Measurements from ENCODE around the gene TRIAP1.

The TRIAP1 gene

GRCh38 chr12:120481022-120481767 lies 35.0 kb upstream of the TRIAP1 start:
- no peak overlapping the region for H3K9ac ChIP-seq (ENCODE audit: low read depth in 1 of 2, low read length in 2 of 2)
- no peaks in the 10 kb centered on the region for H3K36me3 ChIP-seq (ENCODE audit: control insufficient read depth in 1 of 2, insufficient read depth in 2 of 2, low read length in 2 of 2)
- H3K4me3 ChIP-seq (ENCODE audit: low read depth in 1 of 2, low read length in 2 of 2) = no peak overlapping the region
- no peak overlapping the region for H3K27ac ChIP-seq (ENCODE audit: low read depth, low read length)
- H3K27me3 ChIP-seq (ENCODE audit: control insufficient read depth in 1 of 2, insufficient read depth in 2 of 2, low read length in 2 of 2) = no peaks in the 10 kb centered on the region
- H3K9me3 ChIP-seq (ENCODE audit: control insufficient read depth in 1 of 2, low read length in 2 of 2) = no peaks in the 10 kb centered on the region
- no peaks in the 10 kb centered on the region for H3K4me1 ChIP-seq (ENCODE audit: control insufficient read depth in 1 of 2, insufficient read depth in 2 of 2, low read length in 2 of 2)

DNA sequence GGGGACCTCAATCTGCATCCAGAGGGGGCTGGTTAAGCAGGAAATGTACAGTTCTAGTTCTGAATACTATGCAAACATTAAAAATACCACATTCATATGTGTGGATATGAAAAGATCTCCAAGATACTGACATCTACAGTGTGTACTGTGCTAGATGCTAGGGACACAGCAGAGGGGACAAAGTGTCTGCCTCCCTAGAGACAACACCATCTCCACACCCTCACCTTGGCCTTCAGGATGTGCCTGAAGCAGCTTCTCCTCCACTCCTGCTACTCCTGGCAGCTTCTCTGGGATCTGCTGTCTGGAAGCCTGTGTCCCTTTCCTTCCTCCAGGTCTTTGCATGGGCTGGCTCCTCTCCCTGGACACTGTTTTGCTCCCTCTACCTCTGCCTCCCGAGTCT lies 34.0 kb upstream of the TRIAP1 start:
- no peaks in the 10 kb centered on the region for H3K9me3 ChIP-seq (ENCODE audit: control insufficient read depth in 1 of 2, low read length in 2 of 2)
- H3K4me3 ChIP-seq (ENCODE audit: low read depth in 1 of 2, low read length in 2 of 2) = no peak overlapping the region
- no peaks in the 10 kb centered on the region for H3K4me1 ChIP-seq (ENCODE audit: control insufficient read depth in 1 of 2, insufficient read depth in 2 of 2, low read length in 2 of 2)
- H3K27me3 ChIP-seq (ENCODE audit: control insufficient read depth in 1 of 2, insufficient read depth in 2 of 2, low read length in 2 of 2) = no peaks in the 10 kb centered on the region
- H3K9ac ChIP-seq (ENCODE audit: low read depth in 1 of 2, low read length in 2 of 2) = no peak overlapping the region
- H3K36me3 ChIP-seq (ENCODE audit: control insufficient read depth in 1 of 2, insufficient read depth in 2 of 2, low read length in 2 of 2) = no peaks in the 10 kb centered on the region
- H3K27ac ChIP-seq (ENCODE audit: low read depth, low read length) = no peak overlapping the region

GRCh38 chr12:120479458-120479857 lies 33.3 kb upstream of the TRIAP1 start:
- Histone ChIP-seq H3K27ac (ENCODE audit: low read depth, low read length) (no peak overlapping the region), H3K9me3 (ENCODE audit: control insufficient read depth in 1 of 2, low read length in 2 of 2) (no peaks in the 10 kb centered on the region), H3K4me3 (ENCODE audit: low read depth in 1 of 2, low read length in 2 of 2) (no peak overlapping the region), H3K4me1 (ENCODE audit: control insufficient read depth in 1 of 2, insufficient read depth in 2 of 2, low read length in 2 of 2) (no peaks in the 10 kb centered on the region), H3K9ac (ENCODE audit: low read depth in 1 of 2, low read length in 2 of 2) (no peak overlapping the region), H3K36me3 (ENCODE audit: control insufficient read depth in 1 of 2, insufficient read depth in 2 of 2, low read length in 2 of 2) (no peaks in the 10 kb centered on the region), H3K27me3 (ENCODE audit: control insufficient read depth in 1 of 2, insufficient read depth in 2 of 2, low read length in 2 of 2) (no peaks in the 10 kb centered on the region)

DNA sequence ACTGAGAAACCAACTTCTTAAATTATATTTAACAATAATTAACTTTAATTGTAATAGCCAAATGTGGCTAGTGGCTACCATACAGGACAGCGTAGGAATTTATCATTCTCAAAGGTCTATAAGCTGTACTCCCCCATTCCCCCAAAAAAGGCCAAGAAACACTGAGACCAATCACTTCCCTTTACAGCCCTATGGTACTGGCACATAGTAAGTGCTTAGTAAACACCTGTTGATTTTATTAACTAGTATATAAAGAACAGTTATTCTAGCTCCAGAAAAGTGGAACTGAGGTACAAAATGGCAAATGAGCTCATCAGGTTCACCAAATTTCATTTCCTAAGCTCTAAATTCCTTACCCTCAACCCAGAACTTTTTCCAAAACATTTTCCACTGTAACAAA lies 29.5 kb upstream of the TRIAP1 start:
- Histone ChIP-seq H3K27me3 (ENCODE audit: control insufficient read depth in 1 of 2, insufficient read depth in 2 of 2, low read length in 2 of 2) (no peaks in the 10 kb centered on the region), H3K4me3 (ENCODE audit: low read depth in 1 of 2, low read length in 2 of 2) (no peak overlapping the region), H3K27ac (ENCODE audit: low read depth, low read length) (no peak overlapping the region), H3K4me1 (ENCODE audit: control insufficient read depth in 1 of 2, insufficient read depth in 2 of 2, low read length in 2 of 2) (no peaks in the 10 kb centered on the region), H3K36me3 (ENCODE audit: control insufficient read depth in 1 of 2, insufficient read depth in 2 of 2, low read length in 2 of 2) (no peaks in the 10 kb centered on the region), H3K9ac (ENCODE audit: low read depth in 1 of 2, low read length in 2 of 2) (no peak overlapping the region), H3K9me3 (ENCODE audit: control insufficient read depth in 1 of 2, low read length in 2 of 2) (no peaks in the 10 kb centered on the region)

DNA sequence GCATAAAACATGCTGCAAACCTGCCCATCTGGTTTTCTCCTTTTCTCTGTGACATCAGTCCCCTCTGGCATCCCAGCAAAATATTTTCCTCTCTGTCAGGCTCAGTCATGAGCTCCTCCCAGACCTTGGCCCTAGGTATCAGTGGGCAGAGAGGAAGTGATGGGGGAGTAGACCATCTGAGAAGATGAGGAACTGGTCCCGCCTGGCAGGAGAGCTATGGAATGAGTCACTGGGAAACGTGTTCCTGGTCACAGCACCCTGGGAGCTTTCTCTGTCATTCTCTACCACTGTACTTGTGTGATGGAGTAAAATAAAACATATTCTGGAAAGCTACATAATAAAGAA lies 28.4 kb upstream of the TRIAP1 start:
- Histone ChIP-seq H3K9me3 (ENCODE audit: control insufficient read depth in 1 of 2, low read length in 2 of 2) (no peaks in the 10 kb centered on the region), H3K4me1 (ENCODE audit: control insufficient read depth in 1 of 2, insufficient read depth in 2 of 2, low read length in 2 of 2) (peaks cover 4 to 6% of the 10 kb centered on the region in 2 donors), H3K27me3 (ENCODE audit: control insufficient read depth in 1 of 2, insufficient read depth in 2 of 2, low read length in 2 of 2) (no peaks in the 10 kb centered on the region), H3K27ac (ENCODE audit: low read depth, low read length) (no peak overlapping the region), H3K9ac (ENCODE audit: low read depth in 1 of 2, low read length in 2 of 2) (no peak overlapping the region), H3K4me3 (ENCODE audit: low read depth in 1 of 2, low read length in 2 of 2) (no peak overlapping the region), H3K36me3 (ENCODE audit: control insufficient read depth in 1 of 2, insufficient read depth in 2 of 2, low read length in 2 of 2) (no peaks in the 10 kb centered on the region)

DNA sequence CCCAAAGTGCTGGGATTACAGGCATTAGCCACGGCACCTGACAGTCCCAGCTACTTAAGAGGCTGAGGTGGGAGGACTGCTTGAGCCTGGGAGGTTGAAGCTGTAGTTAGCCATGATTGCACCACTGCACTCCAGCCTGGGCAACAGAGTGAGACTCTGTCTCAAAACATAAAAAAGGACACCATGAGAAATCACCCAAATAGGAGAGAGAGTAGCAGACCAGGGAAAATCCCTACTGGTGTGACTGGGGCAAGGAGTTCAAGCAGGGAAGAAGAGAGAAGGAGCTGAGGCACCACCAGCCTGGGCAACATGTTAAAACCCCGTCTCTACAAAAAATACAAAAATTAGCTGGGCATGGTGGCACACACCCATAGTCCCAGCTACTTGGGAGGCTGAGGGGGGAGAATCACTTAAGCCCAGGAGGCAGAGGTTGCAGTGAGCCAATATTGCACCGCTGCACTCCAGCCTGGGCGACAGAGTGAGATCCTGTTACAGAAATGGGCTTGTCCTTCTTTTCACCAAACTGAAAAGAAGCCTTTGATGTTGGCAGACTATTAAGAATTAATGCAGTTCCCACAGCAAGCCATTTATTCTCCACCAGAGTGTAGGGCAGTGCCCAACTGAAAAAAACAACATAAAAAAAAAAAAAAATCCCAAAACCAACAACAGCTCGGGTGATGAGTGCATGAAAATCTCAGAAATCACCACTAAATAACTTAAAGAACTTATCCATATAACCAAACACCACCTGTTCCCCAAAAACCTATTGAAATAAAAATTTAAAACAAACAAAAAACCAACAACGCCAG lies 27.8 kb upstream of the TRIAP1 start:
- H3K27me3 ChIP-seq (ENCODE audit: control insufficient read depth in 1 of 2, insufficient read depth in 2 of 2, low read length in 2 of 2) = no peaks in the 10 kb centered on the region
- no peaks in the 10 kb centered on the region for H3K36me3 ChIP-seq (ENCODE audit: control insufficient read depth in 1 of 2, insufficient read depth in 2 of 2, low read length in 2 of 2)
- H3K9me3 ChIP-seq (ENCODE audit: control insufficient read depth in 1 of 2, low read length in 2 of 2) = no peaks in the 10 kb centered on the region
- H3K9ac ChIP-seq (ENCODE audit: low read depth in 1 of 2, low read length in 2 of 2) = no peak overlapping the region
- H3K27ac ChIP-seq (ENCODE audit: low read depth, low read length) = no peak overlapping the region
- H3K4me3 ChIP-seq (ENCODE audit: low read depth in 1 of 2, low read length in 2 of 2) = no peak overlapping the region
- H3K4me1 ChIP-seq (ENCODE audit: control insufficient read depth in 1 of 2, insufficient read depth in 2 of 2, low read length in 2 of 2) = peaks cover 4 to 6% of the 10 kb centered on the region in 2 donors

DNA sequence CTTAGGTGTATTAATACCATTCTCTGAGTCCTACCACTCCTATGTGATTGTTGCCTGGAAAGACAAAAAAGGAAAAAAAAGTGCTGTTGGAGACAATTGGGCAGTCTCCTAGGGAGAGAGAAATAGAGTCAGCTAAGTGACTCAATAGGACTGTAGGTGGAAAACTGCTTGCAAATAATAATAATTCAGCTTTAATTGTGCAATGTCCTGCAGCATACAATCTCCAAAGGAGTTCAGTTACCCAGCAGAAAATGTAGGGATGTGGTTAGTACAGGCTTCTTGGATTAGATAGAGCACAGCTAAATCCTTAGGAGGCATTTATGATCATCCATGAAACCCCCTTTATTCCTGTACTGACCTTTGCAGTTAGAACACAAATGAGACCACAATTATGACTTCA lies 26.3 kb upstream of the TRIAP1 start:
- H3K9ac ChIP-seq (ENCODE audit: low read depth in 1 of 2, low read length in 2 of 2) = no peak overlapping the region
- H3K36me3 ChIP-seq (ENCODE audit: control insufficient read depth in 1 of 2, insufficient read depth in 2 of 2, low read length in 2 of 2) = no peaks in the 10 kb centered on the region
- no peaks in the 10 kb centered on the region for H3K27me3 ChIP-seq (ENCODE audit: control insufficient read depth in 1 of 2, insufficient read depth in 2 of 2, low read length in 2 of 2)
- no peak overlapping the region for H3K4me3 ChIP-seq (ENCODE audit: low read depth in 1 of 2, low read length in 2 of 2)
- no peak overlapping the region for H3K27ac ChIP-seq (ENCODE audit: low read depth, low read length)
- H3K4me1 ChIP-seq (ENCODE audit: control insufficient read depth in 1 of 2, insufficient read depth in 2 of 2, low read length in 2 of 2) = peaks cover 6 to 14% of the 10 kb centered on the region in 2 donors
- no peaks in the 10 kb centered on the region for H3K9me3 ChIP-seq (ENCODE audit: control insufficient read depth in 1 of 2, low read length in 2 of 2)

DNA sequence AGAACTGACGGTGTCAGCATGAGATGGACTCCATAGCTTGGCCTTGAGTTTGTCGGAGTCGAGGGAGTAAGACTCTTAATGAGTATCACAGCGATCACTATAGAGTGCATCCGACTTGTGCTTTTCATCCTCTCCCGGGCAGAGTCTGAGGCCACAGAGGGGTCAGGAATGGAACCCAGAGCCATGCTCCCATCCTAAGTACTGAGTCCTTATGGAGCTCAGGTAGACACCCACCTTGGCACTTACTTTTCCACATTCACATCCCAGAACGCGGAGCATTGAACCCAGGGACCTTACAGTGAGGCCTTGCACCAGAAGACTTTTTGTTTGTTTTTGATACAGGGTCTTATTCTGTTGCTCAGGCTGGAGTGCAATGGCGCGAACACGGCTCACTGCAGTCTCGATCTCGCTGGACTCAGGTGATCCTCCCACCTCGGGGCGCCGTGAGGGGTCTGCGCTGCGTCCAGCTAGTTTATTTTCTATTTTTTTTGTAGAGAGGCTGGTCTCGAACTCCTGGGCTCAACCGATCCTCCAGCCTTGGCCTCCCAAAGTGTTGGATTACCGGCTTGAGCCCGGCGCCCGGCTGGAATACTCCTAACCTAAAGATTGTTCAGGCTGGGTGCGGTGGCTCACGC lies 24.1 kb upstream of the TRIAP1 start:
- Histone ChIP-seq H3K4me3 (ENCODE audit: low read depth in 1 of 2, low read length in 2 of 2) (peak overlapping the region; percentile 73 to 87), H3K27me3 (ENCODE audit: control insufficient read depth in 1 of 2, insufficient read depth in 2 of 2, low read length in 2 of 2) (no peaks in the 10 kb centered on the region), H3K9me3 (ENCODE audit: control insufficient read depth in 1 of 2, low read length in 2 of 2) (no peaks in the 10 kb centered on the region), H3K27ac (ENCODE audit: low read depth, low read length) (peak overlapping the region; percentile 35), H3K9ac (ENCODE audit: low read depth in 1 of 2, low read length in 2 of 2) (peak overlapping the region; percentile 49 to 68), H3K4me1 (ENCODE audit: control insufficient read depth in 1 of 2, insufficient read depth in 2 of 2, low read length in 2 of 2) (peaks cover 10 to 27% of the 10 kb centered on the region in 2 donors), H3K36me3 (ENCODE audit: control insufficient read depth in 1 of 2, insufficient read depth in 2 of 2, low read length in 2 of 2) (peaks cover 1 to 16% of the 10 kb centered on the region in 2 donors)

GRCh38 chr12:120469450-120470149 lies 23.4 kb upstream of the TRIAP1 start, which contains the start of gene SRSF9:
Gene SRSF9 (minus strand): TSS chr12:120469748. CDS start chr12:120469609, 139 bp downstream.
- Histone ChIP-seq H3K9me3 (ENCODE audit: control insufficient read depth in 1 of 2, low read length in 2 of 2) (no peaks in the 10 kb centered on the region), H3K4me3 (ENCODE audit: low read depth in 1 of 2, low read length in 2 of 2) (peak within 1 kb of the TSS; percentile 73 to 87), H3K36me3 (ENCODE audit: control insufficient read depth in 1 of 2, insufficient read depth in 2 of 2, low read length in 2 of 2) (peaks cover 8 to 23% of the 10 kb centered on the region in 2 donors), H3K9ac (ENCODE audit: low read depth in 1 of 2, low read length in 2 of 2) (peak within 1 kb of the TSS; percentile 69 to 79), H3K4me1 (ENCODE audit: control insufficient read depth in 1 of 2, insufficient read depth in 2 of 2, low read length in 2 of 2) (peaks cover 10 to 27% of the 10 kb centered on the region in 2 donors), H3K27me3 (ENCODE audit: control insufficient read depth in 1 of 2, insufficient read depth in 2 of 2, low read length in 2 of 2) (no peaks in the 10 kb centered on the region), H3K27ac (ENCODE audit: low read depth, low read length) (peak within 1 kb of the TSS; percentile 91)
